GM19328 (cell line): Measurements from ENCODE around the gene CDH8.
"Not testable (repeated sequence)": the region's sequence is repeated elsewhere in the genome, so short reads cannot be mapped to it uniquely, and the experiment has no call there.

Experiments
- ATAC-seq: cut with Tn5 transposase; IDR thresholded peaks from one replicate; pipeline ENCODE4 v1.9.1; 2021; ENCODE audit warnings: mild to moderate bottlenecking, moderate library complexity; ENCODE audit not compliant: unreplicated experiment

CDH8 gene

DNA sequence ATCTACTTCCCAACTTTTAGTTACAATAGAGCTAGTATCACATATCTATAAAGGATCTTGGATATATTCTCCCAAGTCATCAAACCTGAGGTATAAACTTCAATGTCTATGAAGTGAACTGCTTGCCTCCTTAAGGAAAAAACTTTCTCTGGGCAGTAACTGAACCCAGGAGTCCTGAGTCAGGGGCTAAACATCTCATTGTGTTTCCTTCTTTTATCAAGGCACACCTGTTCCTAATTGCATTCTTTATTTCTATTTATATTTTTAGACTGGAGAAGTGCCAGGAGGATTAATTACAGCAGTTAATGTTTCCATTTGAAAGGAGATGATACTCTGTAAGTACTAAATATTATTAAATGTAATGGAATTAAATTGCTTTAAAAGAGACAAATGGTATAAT, 98.6 kb downstream of the CDH8 start:
- no peak for ATAC-seq

DNA sequence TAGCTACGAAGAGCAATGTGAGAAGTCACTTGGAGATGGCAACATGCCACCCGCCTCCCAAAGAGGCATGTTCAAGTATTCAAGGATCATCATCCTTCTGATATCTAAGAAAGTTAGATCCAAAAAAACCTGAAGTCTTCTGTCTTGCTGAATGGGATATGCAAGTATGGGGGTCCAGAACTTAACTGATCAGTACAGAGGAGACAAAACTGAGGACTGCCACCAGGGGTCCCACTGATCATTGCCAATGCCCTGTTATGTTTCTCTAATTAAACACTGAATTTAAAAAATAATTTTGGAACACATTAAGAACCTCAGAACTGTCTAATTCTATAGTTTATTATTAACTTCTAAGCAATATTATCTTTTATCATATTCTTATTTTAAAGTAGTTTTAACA, 99.7 kb downstream of the CDH8 start:
- ATAC-seq = no peak

DNA sequence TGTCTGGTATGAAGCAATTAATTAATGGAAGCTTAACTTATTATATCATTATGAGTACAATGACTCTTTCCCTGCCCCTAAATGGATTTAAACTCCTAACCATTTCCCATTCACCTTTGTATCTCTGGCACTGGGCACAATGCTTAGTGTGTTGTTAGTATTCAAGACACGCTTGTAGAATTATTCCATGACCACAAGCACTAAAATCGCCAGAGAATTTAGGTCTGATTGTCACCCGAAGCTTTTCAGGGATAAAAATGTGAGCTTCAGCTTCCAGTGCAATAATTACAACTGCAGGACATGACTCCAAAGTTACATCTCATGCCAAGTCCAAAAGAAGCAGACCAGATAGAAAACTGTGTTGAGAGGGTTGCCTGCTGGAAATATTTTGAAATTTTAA, 101.6 kb downstream of the CDH8 start:
- ATAC-seq = no peak

DNA sequence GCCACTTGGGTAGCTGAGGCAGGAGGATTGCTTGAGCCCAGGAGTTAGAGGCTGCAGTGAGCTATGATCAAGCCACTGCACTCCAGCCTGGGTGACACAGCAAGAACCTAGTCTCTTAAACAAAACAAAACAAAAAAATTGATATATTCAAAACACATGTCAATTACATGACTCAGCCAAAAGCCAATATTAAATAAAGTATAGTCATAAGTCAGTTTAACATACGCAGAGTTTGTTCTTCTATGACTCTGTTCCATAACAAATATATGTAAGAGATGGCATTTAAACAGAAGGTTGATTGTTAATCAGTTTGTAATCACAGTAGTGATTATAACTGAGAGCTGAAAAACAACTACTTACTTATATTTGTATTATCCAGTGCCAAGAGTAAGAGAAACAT, 106.5 kb downstream of the CDH8 start:
- no peak for ATAC-seq

DNA sequence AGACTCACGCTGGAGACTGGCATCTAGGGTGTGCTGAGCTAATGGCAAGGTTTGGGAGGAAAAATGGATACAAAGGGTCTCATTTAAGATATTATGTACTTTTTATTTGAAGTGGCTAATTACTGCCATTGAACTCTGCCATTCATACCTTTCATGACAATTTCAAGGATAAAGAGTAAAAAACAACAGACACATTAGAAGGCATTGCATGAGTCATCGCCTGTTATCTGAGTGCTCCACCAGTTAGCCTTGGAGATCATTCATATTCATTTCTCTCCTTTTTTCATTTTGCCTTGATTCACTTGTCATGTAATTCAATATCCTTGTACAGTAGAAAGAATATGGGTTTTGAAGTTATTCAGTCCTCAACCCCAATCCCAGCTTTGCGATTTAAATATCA, 109.5 kb downstream of the CDH8 start:
- ATAC-seq = no peak

DNA sequence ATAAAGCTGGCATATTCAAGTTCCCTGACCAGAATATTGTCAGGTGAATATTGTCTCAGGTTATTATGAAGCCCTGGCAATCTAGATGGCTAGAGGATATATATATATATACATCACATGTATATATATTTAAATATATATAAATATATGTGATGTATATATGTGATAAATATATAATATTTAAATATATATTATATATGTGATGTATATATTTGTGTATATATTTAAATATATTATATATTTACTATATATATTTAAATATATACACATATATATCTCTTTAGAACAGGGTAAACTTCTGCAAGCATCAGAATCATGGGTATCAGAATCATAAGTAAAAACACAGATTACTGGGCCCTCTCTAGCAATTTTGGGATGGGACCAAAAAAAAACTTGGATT, 112.6 kb downstream of the CDH8 start:
- ATAC-seq = no peak

DNA sequence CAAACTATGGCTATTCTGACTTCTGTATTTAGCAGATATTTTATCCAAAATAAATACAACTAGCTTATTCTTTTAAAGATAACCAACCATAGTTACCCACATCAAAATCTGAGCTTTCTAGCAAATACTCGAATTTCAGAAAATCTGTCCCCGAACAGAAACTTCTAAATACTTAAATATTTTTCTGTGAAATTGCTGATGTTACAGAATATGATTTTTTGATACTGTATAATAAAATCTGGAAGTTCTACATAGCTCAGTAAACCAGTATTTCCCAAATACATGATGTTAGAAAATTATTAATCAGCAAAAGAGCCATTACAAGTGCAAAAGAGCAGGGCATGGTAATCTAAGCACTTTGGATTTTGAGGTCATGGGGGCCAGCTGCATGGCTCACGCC, 114.9 kb downstream of the CDH8 start:
- no peak for ATAC-seq

DNA sequence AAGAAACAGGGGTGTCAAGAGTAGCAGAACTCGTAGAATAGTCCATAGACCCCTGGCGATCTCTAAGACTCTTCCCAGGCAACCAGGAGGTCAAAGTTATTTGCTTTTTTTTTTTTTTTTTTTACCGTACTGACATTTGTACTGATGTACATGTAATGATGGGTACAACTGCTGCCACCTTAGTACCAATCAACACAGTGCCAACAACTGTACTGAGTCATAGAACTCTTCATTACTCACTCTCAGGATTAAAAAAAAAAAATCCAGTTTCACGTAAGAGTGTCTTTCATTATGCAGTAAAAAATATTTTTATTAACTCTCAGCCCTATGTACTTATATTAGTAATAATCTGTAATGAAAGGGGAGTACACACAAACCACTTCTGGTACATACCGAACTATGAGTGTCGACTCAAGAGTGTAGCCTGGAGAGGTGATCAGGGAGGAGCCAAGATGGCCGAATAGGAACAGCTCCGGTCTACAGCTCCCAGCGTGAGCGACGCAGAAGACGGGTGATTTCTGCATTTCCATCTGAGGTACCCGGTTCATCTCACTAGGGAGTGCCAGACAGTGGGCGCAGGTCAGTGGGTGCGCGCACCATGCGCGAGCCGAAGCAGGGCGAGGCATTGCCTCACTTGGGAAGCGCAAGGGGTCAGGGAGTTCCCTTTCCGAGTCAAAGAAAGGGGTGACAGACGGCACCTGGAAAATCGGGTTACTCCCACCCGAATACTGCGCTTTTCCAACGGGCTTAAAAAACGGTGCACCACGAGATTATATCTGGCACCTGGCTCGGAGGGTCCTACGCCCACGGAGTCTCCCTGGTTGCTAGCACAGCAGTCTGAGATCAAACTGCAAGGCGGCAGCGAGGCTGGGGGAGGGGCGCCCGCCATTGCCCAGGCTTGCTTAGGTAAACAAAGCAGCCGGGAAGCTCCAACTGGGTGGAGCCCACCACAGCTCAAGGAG, 118.1 kb downstream of the CDH8 start:
- ATAC-seq = not testable (repeated sequence)

DNA sequence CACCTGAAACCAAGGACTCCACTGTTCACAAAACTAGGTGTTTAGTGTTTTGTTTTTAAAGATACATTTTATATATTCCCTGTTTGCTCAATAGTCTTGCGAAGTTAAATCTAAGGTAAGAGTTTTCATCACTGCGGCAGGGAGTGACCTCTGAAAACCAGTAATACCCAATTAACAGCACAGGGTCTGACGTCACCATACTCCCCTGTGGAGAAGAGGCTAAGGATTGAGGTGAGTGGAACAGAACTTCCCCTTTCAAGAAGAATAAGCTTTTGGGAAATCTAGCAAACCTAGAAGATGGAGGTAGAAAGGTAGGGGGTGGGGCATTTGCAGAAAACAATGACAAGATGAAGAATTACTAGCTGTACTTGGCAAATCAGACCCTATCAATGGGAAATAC, 120.7 kb downstream of the CDH8 start:
- no peak for ATAC-seq

DNA sequence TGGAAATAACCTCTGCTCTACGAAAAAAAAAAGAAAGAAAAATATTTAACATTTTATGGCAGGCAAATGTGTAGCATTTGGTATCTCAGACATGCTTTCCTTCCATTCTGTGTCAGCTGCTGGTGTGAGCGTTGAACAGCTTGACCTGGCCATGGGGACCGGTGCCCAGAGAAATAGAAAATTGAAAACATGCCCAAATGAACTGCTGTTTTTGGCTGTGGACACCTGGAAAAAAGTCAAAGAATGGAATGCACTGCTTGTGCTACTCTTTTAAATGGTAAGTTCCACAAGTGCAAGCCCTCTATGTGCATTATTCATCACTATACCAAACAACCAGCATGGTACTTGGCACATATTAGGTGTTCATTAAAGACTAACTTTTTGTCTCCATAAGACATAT, 127.2 kb downstream of the CDH8 start:
- no peak for ATAC-seq

DNA sequence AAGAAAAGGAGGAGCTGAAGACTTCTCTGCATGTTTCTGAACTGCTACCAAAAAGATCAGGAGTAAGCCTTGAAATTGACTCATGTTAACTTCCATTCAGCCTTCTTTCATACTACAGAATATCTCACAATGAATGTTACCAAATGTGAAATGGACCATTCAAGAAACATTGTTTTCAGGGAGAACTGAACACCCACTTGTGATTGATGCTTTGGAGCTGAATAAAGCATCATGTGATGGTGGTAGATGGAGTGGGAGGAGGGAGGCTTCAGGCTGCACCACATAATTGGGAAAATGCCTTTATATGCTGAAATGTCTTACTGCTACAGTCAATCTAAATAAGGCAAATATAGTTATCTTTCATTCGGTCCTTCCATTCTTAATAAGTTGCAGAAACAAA, 127.8 kb downstream of the CDH8 start:
- no peak for ATAC-seq

DNA sequence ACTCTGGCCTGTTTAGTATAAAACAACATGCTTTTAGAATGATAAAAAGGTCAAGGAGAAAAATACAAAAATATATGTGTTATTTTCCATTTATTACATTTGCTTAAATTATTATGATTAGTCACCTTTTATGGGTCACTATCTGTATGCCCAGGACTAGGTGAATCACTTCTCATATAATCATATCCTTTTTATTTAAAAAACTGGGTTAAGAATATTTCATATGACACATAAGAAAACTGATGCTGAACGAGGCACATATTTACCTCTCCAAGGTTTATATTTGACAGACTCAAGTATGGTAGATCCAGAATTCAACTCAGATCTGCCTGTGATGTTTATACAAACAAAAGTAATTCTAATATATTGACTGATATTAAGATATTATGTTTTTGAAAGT, 134.5 kb downstream of the CDH8 start:
- no peak for ATAC-seq

DNA sequence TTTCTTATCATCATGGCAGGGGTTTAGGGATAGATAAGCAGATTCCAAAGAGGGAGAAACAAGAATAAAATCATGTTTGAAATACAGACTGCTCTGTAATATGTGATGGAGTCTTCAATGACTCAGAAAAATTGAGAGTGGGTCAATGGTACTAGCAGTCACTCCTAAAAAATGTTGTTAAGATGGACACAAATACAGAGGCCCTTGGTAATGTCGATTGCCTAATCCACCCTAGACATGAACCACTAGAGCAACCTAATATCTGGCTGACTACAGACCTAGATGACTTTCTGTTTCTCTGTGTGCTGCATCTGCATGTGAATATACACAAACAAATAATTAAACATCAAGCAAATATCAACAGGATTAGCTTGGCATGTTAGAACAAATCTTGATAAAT, 135.8 kb downstream of the CDH8 start:
- no peak for ATAC-seq

DNA sequence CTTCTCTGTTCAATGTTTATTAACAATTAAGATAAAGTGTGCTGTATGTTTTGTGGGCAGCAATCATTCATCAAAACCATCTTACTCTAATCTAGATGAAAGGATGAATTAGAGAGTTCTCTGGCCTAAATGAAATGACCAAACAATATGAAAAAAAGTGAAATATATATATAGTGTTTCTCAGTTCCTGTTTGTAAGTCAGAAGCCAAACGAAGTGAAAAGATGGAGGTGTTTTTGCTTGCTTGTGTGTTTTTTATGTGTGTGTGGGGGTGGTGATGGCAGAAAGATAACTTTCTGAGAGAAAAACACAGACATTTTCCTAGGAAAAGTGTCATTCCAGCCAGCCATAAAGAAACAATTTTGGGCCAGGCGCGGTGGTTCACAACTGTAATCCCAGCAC, 138.6 kb downstream of the CDH8 start:
- no peak for ATAC-seq

DNA sequence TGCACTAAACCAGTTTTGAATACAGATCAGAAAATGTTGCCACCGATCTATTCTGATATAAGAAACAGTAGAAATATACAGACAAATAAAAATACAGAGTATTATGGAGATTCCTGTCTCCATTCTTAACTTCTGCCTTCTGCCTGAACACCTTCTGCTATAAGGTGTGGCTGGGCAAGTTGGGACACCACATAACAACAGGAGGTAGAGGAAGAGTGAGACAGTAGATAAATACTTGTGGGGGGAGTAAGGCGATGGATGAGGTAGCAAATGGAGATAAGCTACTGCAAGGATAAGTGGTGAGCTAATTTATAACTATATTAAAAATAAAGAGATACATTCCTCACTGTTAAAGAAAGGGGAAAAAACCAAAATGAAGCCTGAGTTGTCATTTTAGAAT, 143.7 kb downstream of the CDH8 start:
- no peak for ATAC-seq

DNA sequence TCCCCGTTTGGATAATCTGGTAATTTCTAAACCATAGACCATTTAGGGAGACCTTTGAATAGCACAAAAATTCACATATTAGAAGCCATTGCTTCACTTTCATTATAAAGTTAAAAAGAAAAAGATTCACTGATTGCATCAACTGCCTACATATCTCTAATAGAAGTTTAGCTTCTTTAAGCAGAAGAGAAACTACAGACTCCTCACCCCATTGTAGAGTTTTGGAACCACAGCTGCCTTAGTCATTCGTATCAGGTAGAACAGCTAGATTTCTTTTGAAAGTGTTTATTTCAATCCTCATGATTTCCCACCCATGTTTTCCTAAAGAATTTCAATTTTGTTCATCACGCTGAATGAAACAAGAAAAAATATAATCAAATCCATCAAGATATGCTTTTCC, 144.8 kb downstream of the CDH8 start:
- no peak for ATAC-seq

DNA sequence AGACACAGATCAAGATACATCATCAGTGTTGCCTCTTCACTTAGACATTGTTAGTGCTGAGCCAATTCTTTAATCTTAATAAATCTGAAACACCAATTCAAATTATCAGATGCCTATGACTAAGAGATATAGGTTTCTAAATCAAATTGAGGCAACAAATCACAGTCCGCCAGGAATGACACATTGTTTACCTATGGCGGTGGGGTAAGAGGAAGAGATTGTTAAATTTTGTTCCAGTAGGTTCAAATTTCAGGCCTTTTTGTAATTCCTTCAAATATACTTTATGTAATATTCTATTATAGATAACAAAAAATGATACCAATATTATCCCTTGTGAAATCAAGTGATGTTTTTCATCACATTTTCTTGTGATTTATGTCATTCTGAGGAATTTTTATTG, 145.9 kb downstream of the CDH8 start:
- ATAC-seq = no peak

DNA sequence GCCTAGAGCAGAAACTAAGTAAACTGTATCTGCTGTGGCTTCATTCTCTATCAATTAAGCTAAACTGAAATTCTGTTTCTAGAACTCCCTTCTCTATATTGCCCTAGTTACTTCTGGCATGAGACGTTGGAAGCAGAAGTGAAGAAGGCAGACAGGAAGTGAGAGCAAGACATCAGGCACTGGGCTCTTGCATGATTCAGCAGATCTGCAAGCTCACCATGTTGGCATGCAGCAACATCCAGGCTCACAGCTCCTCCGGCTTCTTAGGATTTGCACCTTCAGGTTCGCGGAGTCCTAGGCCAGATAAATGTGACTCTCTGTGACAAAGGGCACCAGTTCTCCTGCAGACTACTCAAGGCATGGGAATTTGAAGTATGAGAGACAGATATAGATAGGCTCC, 148.3 kb downstream of the CDH8 start:
- no peak for ATAC-seq

DNA sequence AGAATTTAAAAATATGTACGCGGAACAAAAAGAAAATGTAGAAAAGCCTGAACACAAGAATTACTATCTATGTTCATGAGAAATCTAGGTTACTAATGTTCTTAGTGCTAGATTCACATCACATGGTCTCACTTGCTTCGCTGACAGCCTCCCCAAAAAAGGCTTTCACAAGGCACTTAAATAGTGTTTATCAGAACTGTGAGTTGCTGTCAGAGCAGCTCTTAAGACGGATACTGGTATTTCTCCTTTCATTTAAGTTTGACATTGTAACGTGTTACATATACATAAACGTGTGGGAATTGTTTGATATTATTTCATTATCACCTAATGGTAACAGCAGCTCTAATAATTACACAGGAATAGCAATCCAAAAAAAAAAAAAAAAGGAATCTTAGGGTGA, 150.9 kb downstream of the CDH8 start:
- no peak for ATAC-seq

DNA sequence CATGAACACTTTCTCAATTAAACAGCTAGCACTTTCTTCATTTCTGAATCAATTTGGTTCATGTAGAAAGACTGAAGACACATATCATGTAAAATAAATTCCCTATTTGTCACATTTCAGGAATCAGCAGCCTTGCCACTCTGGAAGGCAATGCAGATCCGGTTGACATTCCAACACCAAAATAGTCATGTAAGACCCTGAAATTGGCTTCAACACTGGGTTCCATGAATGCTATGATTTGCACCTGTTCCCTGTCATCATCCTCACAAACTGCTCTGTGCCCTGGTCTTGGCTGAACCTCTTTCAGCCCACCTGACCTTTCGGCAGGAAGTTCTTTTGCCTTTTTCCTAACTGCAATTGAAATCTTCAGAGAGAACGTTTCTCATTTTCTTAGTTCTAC, 156.9 kb downstream of the CDH8 start:
- no peak for ATAC-seq

DNA sequence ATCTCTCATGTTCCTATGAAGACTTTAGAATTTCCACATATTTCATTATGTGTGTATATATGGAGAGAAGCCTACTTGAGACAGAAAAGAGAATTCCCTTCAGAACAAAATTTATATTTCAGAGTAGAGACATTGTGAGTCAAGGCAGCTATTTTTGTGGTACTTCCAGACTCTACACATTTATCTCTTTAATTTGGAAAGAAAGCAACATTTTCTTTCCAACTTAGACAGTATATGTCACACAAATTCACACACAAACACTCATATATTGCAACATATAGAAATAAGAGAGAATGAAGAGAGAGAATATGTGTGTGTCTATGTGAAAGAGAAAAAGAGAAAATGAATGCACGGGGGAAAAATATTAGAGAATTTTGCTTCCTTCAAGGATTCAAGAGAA, 158.8 kb downstream of the CDH8 start:
- ATAC-seq = no peak

DNA sequence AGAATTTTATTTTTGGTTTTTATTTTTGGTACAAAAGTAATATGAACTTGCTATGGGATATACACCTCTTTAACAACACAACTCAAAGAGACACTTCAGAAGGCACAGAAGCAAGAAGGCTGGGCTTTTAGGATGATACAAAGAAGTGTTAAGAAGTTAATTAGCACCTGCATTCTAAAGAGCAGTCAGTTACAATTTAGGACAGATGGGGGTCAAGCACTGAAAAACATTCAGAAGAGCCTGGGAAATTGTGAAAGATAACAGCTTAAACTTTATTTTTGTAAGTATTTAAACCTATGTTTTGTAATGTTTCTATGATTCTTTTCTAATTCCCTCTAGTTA, 163.5 kb downstream of the CDH8 start:
- ATAC-seq = no peak
